ENCODE data around the gene DGKD.

- no peak for TF ChIP-seq CTCF (IDR thresholded peaks at IDR 0.05)
- TF ChIP-seq POLR2AphosphoS5 (IDR thresholded peaks at IDR 0.05) = no peak
- TF ChIP-seq POLR2A (IDR thresholded peaks at IDR 0.05) = no peak
- TF ChIP-seq EP300 (IDR thresholded peaks at IDR 0.05) = no peak
Measured at GRCh38 chr2:233416706-233417105, 62.4 kb downstream of the DGKD start.

Measured in suprapubic skin (tissue), 4 donors.